MM.1S (cell line): ENCODE measurements around the gene SSBP4.

Experiments used
- DNase-seq: peaks from one replicate; pipeline ENCODE4 v3.0.0-alpha.2; 2015
- H2AFZ ChIP-seq: fragments of 300-600 bp; sonication (generic); 2 replicates; pipeline ENCODE4 v1.6.0; 2016; ENCODE audit warnings: antibody characterized with exemption, low read length
- H3F3A ChIP-seq: fragments of 300-600 bp; sonication (generic); 2 replicates; pipeline ENCODE4 v1.6.1; 2016; ENCODE audit warnings: mild to moderate bottlenecking, antibody characterized with exemption, low read length, moderate library complexity, mixed read lengths; ENCODE audit not compliant: insufficient read depth
- H3K27ac ChIP-seq: fragments of 300-600 bp; sonication (generic); 2 replicates; pipeline ENCODE4 v1.5.1; 2016; ENCODE audit warnings: mild to moderate bottlenecking, low read length
- H3K27me3 ChIP-seq: fragments of 300-600 bp; sonication (generic); replicated peaks from 2 replicates; pipeline ENCODE4 v1.6.0; 2016; ENCODE audit warnings: low read length; ENCODE audit not compliant: insufficient read depth
- H3K36me3 ChIP-seq: fragments of 300-600 bp; sonication (generic); replicated peaks from 2 replicates; pipeline ENCODE4 v1.6.1; 2016; ENCODE audit warnings: mild to moderate bottlenecking, low read length, mixed read lengths; ENCODE audit not compliant: insufficient read depth
- H3K4me1 ChIP-seq: fragments of 300-600 bp; sonication (generic); 2 replicates; pipeline ENCODE4 v1.6.1; 2016; ENCODE audit warnings: low read length, mixed read lengths
- H3K4me2 ChIP-seq: fragments of 300-600 bp; sonication (generic); 2 replicates; pipeline ENCODE4 v1.6.0; 2016; ENCODE audit warnings: low read depth, low read length
- H3K4me3 ChIP-seq: fragments of 300-600 bp; sonication (generic); 2 replicates; pipeline ENCODE4 v1.5.1; 2016; ENCODE audit warnings: low read length, mixed read lengths
- H3K79me2 ChIP-seq: fragments of 300-600 bp; sonication (generic); 2 replicates; pipeline ENCODE4 v1.6.1; 2016; ENCODE audit warnings: mixed run types, low read length, mixed read lengths
- H3K9ac ChIP-seq: fragments of 300-600 bp; sonication (generic); 2 replicates; pipeline ENCODE4 v1.6.1; 2016; ENCODE audit warnings: low read length, mixed read lengths
- H3K9me2 ChIP-seq: fragments of 300-600 bp; sonication (generic); replicated peaks from 2 replicates; pipeline ENCODE4 v1.6.1; 2016; ENCODE audit warnings: mild to moderate bottlenecking, low read length, mixed read lengths; ENCODE audit not compliant: insufficient read depth
- H3K9me3 ChIP-seq: fragments of 300-600 bp; sonication (generic); replicated peaks from 2 replicates; pipeline ENCODE4 v1.6.1; 2016; ENCODE audit warnings: mild to moderate bottlenecking, low read length, mixed read lengths; ENCODE audit not compliant: insufficient read depth
- H4K20me1 ChIP-seq: fragments of 300-600 bp; sonication (generic); 2 replicates; pipeline ENCODE4 v1.6.1; 2016; ENCODE audit warnings: mild to moderate bottlenecking, low read length, moderate library complexity, mixed read lengths; ENCODE audit not compliant: insufficient read depth
- CTCF ChIP-seq: fragments of 300-600 bp; sonication (generic); IDR thresholded peaks from 2 replicates; pipeline ENCODE4 v1.5.1; 2016; ENCODE audit warnings: antibody characterized with exemption, low read length, mixed read lengths
- EZH2 ChIP-seq: fragments of 300-600 bp; sonication (generic); optimal IDR thresholded peaks from 2 replicates; pipeline ENCODE3; 2017; ENCODE audit warnings: low read depth, mild to moderate bottlenecking, antibody characterized with exemption, low read length, mixed read lengths
- EZH2phosphoT487 ChIP-seq: fragments of 300-600 bp; sonication (generic); IDR thresholded peaks from 2 replicates; pipeline ENCODE4 v1.6.1; 2018; ENCODE audit warnings: antibody characterized with exemption, low read length

SSBP4 gene

DNA sequence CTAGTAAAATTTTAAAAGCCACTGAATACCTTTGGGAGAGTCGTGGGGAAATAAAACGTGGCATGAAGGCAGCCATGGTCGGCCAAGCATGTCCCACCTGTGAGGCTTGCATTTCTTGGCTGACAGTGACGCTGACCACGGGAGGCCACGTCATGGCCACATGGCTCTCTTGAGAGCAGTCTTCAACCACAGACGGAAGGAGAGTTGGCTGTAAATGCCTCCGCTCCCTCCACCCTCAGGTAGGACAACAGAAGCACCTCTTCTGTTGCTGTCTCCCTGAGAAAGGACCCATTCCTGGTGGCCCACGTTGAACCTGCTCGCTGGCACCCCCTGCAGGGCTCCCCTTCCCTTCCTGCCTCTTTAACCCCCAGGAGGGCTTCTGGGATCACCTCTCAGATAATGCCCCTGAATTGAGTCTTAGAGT, 11.1 kb upstream of the SSBP4 start:
- H2AFZ ChIP-seq, result no peak overlapping the region
- no peaks in the 10 kb centered on the region for H3K4me1 ChIP-seq
- TF ChIP-seq EZH2 (no peak), EZH2phosphoT487 (no peak), CTCF (peak; percentile 45)
- H3K79me2 ChIP-seq, result no peaks in the 10 kb centered on the region
- no peaks in the 10 kb centered on the region for H3K36me3 ChIP-seq
- no peak overlapping the region for H3K4me3 ChIP-seq
- no peak overlapping the region for H3K9ac ChIP-seq
- no peaks in the 10 kb centered on the region for H4K20me1 ChIP-seq
- H3K9me2 ChIP-seq, result no peaks in the 10 kb centered on the region
- DNase-seq, result no peak
- H3F3A ChIP-seq, result no peaks in the 10 kb centered on the region
- no peak overlapping the region for H3K27ac ChIP-seq
- H3K4me2 ChIP-seq, result no peak overlapping the region
- no peaks in the 10 kb centered on the region for H3K9me3 ChIP-seq
- H3K27me3 ChIP-seq, result peaks cover 30% of the 10 kb centered on the region

GRCh38 chr19:18412610-18413239, 6.5 kb upstream of the SSBP4 start:
- Histone ChIP-seq H3K9me2 (no peaks in the 10 kb centered on the region), H3K36me3 (no peaks in the 10 kb centered on the region), H3K9me3 (no peaks in the 10 kb centered on the region), H3K4me1 (no peaks in the 10 kb centered on the region), H3F3A (no peaks in the 10 kb centered on the region), H3K27ac (no peak overlapping the region), H3K4me3 (no peak overlapping the region), H3K4me2 (no peak overlapping the region), H3K27me3 (peaks cover 63% of the 10 kb centered on the region), H2AFZ (no peak overlapping the region), H3K79me2 (no peaks in the 10 kb centered on the region), H3K9ac (no peak overlapping the region), H4K20me1 (no peaks in the 10 kb centered on the region)
- no peak for DNase-seq
- no peak for TF ChIP-seq EZH2
- no peak for TF ChIP-seq CTCF
- no peak for TF ChIP-seq EZH2phosphoT487

- Histone ChIP-seq H3K36me3 (no peaks in the 10 kb centered on the region), H3K9ac (no peak overlapping the region), H3K9me2 (no peaks in the 10 kb centered on the region), H3K79me2 (no peaks in the 10 kb centered on the region), H2AFZ (no peak overlapping the region), H3K4me2 (no peak overlapping the region), H4K20me1 (no peaks in the 10 kb centered on the region), H3K27me3 (peaks cover 73% of the 10 kb centered on the region), H3K4me1 (peaks cover 6% of the 10 kb centered on the region), H3K4me3 (no peak overlapping the region), H3K9me3 (no peaks in the 10 kb centered on the region), H3K27ac (no peak overlapping the region), H3F3A (peaks cover 10% of the 10 kb centered on the region)
- no peak for DNase-seq
- TF ChIP-seq CTCF (no peak), EZH2 (no peak), EZH2phosphoT487 (no peak)
Observed at GRCh38 chr19:18414504-18415177, 4.6 kb upstream of the SSBP4 start.
